Measurements from ENCODE around the gene CABP7. TPM values are rescaled to one million over a fixed set of nuclear protein-coding genes. Genes with fewer than 3 reads are reported as not detected.

The CABP7 gene
- total and polyA plus RNA-seq, 11 donors: 0.03 to 0.11 TPM; not detected in 9

GRCh38 chr22:29707471-29707870 is 12.3 kb upstream of the CABP7 start:
- DNase-seq (no peak), ATAC-seq (no peak)
- peaks cover 0 to 51% (median 10%) of the 10 kb centered on the region in 9 donors for H3K27me3 ChIP-seq
- no peak overlapping the region for H3K27ac ChIP-seq
- H3K4me3 ChIP-seq: no peak overlapping the region
- H3K36me3 ChIP-seq: no peaks in the 10 kb centered on the region
- WGBS, 4 donors: 86 to 95% (median 90%) methylated on average over 5 of the region's 5 CpGs
- no peak for TF ChIP-seq POLR2A (IDR thresholded peaks at IDR 0.05)
- TF ChIP-seq, protein P1, sequence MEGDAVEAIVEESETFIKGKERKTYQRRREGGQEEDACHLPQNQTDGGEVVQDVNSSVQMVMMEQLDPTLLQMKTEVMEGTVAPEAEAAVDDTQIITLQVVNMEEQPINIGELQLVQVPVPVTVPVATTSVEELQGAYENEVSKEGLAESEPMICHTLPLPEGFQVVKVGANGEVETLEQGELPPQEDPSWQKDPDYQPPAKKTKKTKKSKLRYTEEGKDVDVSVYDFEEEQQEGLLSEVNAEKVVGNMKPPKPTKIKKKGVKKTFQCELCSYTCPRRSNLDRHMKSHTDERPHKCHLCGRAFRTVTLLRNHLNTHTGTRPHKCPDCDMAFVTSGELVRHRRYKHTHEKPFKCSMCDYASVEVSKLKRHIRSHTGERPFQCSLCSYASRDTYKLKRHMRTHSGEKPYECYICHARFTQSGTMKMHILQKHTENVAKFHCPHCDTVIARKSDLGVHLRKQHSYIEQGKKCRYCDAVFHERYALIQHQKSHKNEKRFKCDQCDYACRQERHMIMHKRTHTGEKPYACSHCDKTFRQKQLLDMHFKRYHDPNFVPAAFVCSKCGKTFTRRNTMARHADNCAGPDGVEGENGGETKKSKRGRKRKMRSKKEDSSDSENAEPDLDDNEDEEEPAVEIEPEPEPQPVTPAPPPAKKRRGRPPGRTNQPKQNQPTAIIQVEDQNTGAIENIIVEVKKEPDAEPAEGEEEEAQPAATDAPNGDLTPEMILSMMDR (IDR thresholded peaks at IDR 0.05): no peak
- H3K9me3 ChIP-seq: no peaks in the 10 kb centered on the region
- H3K4me1 ChIP-seq: peaks cover 0 to 25% (median 3%) of the 10 kb centered on the region in 12 donors
- intact Hi-C loops (cut with DNase I): loop anchor here in 1 of 10 donors (10.0 kb wide), 1 partner anchor 377 kb away; the partner anchor contains the start of gene HORMAD2

DNA sequence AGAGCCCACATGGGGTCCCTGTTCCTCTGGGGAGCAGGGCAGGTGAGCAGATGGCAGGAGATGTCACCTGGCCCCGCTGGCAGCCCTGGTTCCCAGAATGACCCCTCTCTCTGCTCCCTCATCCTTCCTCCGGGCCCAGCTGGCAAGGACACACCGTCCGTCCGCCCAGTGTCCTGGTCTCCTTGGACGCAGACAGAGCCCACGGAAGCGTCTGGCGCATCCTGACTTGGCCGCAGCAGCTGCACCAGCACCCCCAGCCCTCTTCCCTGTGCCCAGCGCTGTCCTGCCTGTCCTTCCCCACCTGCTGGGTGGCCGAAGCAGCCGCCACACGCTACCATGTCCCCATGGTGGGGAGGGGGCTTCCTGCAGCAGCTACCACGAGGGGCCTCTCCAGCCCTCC is 9.6 kb upstream of the CABP7 start:
- Histone ChIP-seq H3K9me3 (no peaks in the 10 kb centered on the region), H3K36me3 (no peaks in the 10 kb centered on the region), H3K4me3 (no peak overlapping the region), H3K27me3 (peaks cover 0 to 39% (median under 1%) of the 10 kb centered on the region in 9 donors), H3K27ac (no peak overlapping the region), H3K4me1 (peaks cover 0 to 10% (median 0%) of the 10 kb centered on the region in 12 donors)
- 52 to 74% (median 72%) methylated on average over 5 to 15 of the region's 15 CpGs for WGBS, 4 donors
- no peak for DNase-seq
- intact Hi-C loops (cut with DNase I): no loop called here
- TF ChIP-seq, protein P1 (IDR thresholded peaks at IDR 0.05): no peak
- no peak for TF ChIP-seq POLR2A (IDR thresholded peaks at IDR 0.05)
- no peak for ATAC-seq

- no peaks in the 10 kb centered on the region for H3K36me3 ChIP-seq
- DNase-seq (peak in 4 of 5 donors; percentile 30 to 86 (median 81)), ATAC-seq (peak; percentile 82 to 90 (median 84))
- H3K4me3 ChIP-seq: no peak overlapping the region
- peaks cover 0 to 38% (median 0%) of the 10 kb centered on the region in 9 donors for H3K27me3 ChIP-seq
- no peaks in the 10 kb centered on the region for H3K9me3 ChIP-seq
- WGBS, 4 donors: 40 to 49% (median 43%) methylated on average over 6 to 18 of the region's 18 CpGs
- H3K4me1 ChIP-seq: peaks cover 0 to 9% (median 0%) of the 10 kb centered on the region in 12 donors
- no peak for TF ChIP-seq POLR2A (IDR thresholded peaks at IDR 0.05)
- TF ChIP-seq, protein P1 (IDR thresholded peaks at IDR 0.05): no peak
- intact Hi-C loops (cut with DNase I): no loop called here
- H3K27ac ChIP-seq: no peak overlapping the region
These were observed 8.7 kb upstream of the CABP7 start for GRCh38 chr22:29710922-29711593.

GRCh38 chr22:29712119-29712518 is 7.7 kb upstream of the CABP7 start:
- DNase-seq: no peak
- peaks cover 0 to 29% (median 0%) of the 10 kb centered on the region in 9 donors for H3K27me3 ChIP-seq
- no peak overlapping the region for H3K4me3 ChIP-seq
- no peaks in the 10 kb centered on the region for H3K36me3 ChIP-seq
- no peak for TF ChIP-seq POLR2A (IDR thresholded peaks at IDR 0.05)
- TF ChIP-seq, protein P1 (IDR thresholded peaks at IDR 0.05): no peak
- H3K27ac ChIP-seq: no peak overlapping the region
- peaks cover 0 to 9% (median 0%) of the 10 kb centered on the region in 12 donors for H3K4me1 ChIP-seq
- WGBS, 4 donors: 78 to 93% (median 81%) methylated on average over 2 of the region's 2 CpGs
- no peaks in the 10 kb centered on the region for H3K9me3 ChIP-seq
- intact Hi-C loops (cut with DNase I): no loop called here
- no peak for ATAC-seq
